ENCODE measurements around the gene HOATZ.

DNA sequence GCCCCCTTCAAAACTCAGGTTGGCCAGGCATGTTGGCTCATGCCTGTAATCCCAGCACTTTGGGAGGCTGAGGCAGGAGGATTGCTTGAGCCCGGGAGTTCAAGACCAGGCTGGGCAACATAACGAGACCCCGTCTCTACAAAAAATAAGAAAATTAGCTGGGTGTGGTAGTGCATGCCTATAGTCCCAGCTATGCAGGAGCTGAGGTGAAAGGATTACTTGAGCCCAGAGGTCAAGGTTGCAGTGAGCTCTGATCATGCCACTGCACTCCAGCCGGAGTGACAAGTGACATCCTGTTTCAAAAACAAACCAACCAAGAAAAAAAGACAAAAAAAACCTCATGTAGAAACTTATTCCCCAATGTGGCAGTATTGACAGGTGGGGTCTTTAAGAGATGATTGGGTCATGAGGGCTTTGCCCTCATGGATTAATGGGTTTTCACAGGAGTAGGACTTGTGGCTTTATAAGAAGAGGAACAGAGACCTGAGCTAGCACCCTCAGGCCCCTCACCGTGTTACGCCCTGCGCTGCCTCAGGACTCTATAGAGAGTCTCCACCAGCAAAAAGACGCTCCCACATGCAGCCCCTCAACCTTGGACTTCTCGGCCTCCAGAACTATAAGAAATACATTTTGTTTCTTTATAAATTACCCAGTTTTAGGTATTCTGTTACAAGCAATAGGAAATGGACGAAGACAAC lies 48.3 kb downstream of the HOATZ start:
- TF ChIP-seq, protein P1, sequence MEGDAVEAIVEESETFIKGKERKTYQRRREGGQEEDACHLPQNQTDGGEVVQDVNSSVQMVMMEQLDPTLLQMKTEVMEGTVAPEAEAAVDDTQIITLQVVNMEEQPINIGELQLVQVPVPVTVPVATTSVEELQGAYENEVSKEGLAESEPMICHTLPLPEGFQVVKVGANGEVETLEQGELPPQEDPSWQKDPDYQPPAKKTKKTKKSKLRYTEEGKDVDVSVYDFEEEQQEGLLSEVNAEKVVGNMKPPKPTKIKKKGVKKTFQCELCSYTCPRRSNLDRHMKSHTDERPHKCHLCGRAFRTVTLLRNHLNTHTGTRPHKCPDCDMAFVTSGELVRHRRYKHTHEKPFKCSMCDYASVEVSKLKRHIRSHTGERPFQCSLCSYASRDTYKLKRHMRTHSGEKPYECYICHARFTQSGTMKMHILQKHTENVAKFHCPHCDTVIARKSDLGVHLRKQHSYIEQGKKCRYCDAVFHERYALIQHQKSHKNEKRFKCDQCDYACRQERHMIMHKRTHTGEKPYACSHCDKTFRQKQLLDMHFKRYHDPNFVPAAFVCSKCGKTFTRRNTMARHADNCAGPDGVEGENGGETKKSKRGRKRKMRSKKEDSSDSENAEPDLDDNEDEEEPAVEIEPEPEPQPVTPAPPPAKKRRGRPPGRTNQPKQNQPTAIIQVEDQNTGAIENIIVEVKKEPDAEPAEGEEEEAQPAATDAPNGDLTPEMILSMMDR (optimal IDR thresholded peaks at IDR 0.05 in 1 of 3, IDR thresholded peaks at IDR 0.05 in 1 of 3, conservative IDR thresholded peaks at IDR 0.05 in 1 of 3; ENCODE audit: extremely low read depth in 1 of 3, insufficient read depth in 2 of 3, low read length in 3 of 3), result no peak
- no peak for TF ChIP-seq EZH2 (IDR thresholded peaks at IDR 0.05; ENCODE audit: low read length)
